ENCODE measurements around the gene PIN4.

Gene PIN4

GRCh38 chrX:72141372-72142004, 40.1 kb upstream of the PIN4 start:
- TF ChIP-seq POLR2AphosphoS5 (IDR thresholded peaks at IDR 0.05; ENCODE audit: low read depth, low read length): no peak
- TF ChIP-seq TAF1 (IDR thresholded peaks at IDR 0.05; ENCODE audit: borderline replicate concordance, insufficient read depth, low read length): no peak
- TF ChIP-seq SIN3A (IDR thresholded peaks at IDR 0.05; ENCODE audit: borderline replicate concordance, insufficient read depth, low read length): no peak
- TF ChIP-seq FOXP2 (optimal IDR thresholded peaks at IDR 0.05; ENCODE audit: borderline replicate concordance, extremely low read depth, extremely low read length, insufficient read depth): no peak
- TF ChIP-seq REST (IDR thresholded peaks at IDR 0.05; ENCODE audit: insufficient read depth in 1 of 2, low read depth in 2 of 2, low read length in 2 of 2): no peak

- TF ChIP-seq REST (IDR thresholded peaks at IDR 0.05; ENCODE audit: insufficient read depth in 1 of 2, low read depth in 2 of 2, low read length in 2 of 2): no peak
- TF ChIP-seq SIN3A (IDR thresholded peaks at IDR 0.05; ENCODE audit: borderline replicate concordance, insufficient read depth, low read length): no peak
- no peak for TF ChIP-seq TAF1 (IDR thresholded peaks at IDR 0.05; ENCODE audit: borderline replicate concordance, insufficient read depth, low read length)
- no peak for TF ChIP-seq POLR2AphosphoS5 (IDR thresholded peaks at IDR 0.05; ENCODE audit: low read depth, low read length)
- no peak for TF ChIP-seq FOXP2 (optimal IDR thresholded peaks at IDR 0.05; ENCODE audit: borderline replicate concordance, extremely low read depth, extremely low read length, insufficient read depth)
Measured at GRCh38 chrX:72142094-72142793, 39.3 kb upstream of the PIN4 start.

GRCh38 chrX:72142794-72143608, 38.6 kb upstream of the PIN4 start:
- TF ChIP-seq SIN3A (IDR thresholded peaks at IDR 0.05; ENCODE audit: borderline replicate concordance, insufficient read depth, low read length): no peak
- no peak for TF ChIP-seq FOXP2 (optimal IDR thresholded peaks at IDR 0.05; ENCODE audit: borderline replicate concordance, extremely low read depth, extremely low read length, insufficient read depth)
- no peak for TF ChIP-seq REST (IDR thresholded peaks at IDR 0.05; ENCODE audit: insufficient read depth in 1 of 2, low read depth in 2 of 2, low read length in 2 of 2)
- no peak for TF ChIP-seq POLR2AphosphoS5 (IDR thresholded peaks at IDR 0.05; ENCODE audit: low read depth, low read length)
- no peak for TF ChIP-seq TAF1 (IDR thresholded peaks at IDR 0.05; ENCODE audit: borderline replicate concordance, insufficient read depth, low read length)

GRCh38 chrX:72143609-72143907, 38.0 kb upstream of the PIN4 start:
- TF ChIP-seq TAF1 (IDR thresholded peaks at IDR 0.05; ENCODE audit: borderline replicate concordance, insufficient read depth, low read length) (no peak), SIN3A (IDR thresholded peaks at IDR 0.05; ENCODE audit: borderline replicate concordance, insufficient read depth, low read length) (no peak), FOXP2 (optimal IDR thresholded peaks at IDR 0.05; ENCODE audit: borderline replicate concordance, extremely low read depth, extremely low read length, insufficient read depth) (no peak), REST (IDR thresholded peaks at IDR 0.05; ENCODE audit: insufficient read depth in 1 of 2, low read depth in 2 of 2, low read length in 2 of 2) (no peak), POLR2AphosphoS5 (IDR thresholded peaks at IDR 0.05; ENCODE audit: low read depth, low read length) (no peak)
